Epithelial cell of esophagus (primary cell): ENCODE data around the gene TSC22D1.

Experiments used
- DNase-seq: peaks from one replicate; pipeline ENCODE4 v3.0.0; 2010; ENCODE audit warnings: low read depth
- H3K4me3 ChIP-seq: 2 replicates; pipeline ENCODE4 v1.5.1; 2011; ENCODE audit warnings: mild to moderate bottlenecking, low read length, control low read depth
- TF ChIP-seq, protein P1 (sequence below): IDR thresholded peaks from 2 replicates; pipeline ENCODE4 v1.5.1; 2011; ENCODE audit warnings: low read depth, mild to moderate bottlenecking, low read length, control low read depth, inconsistent platforms; ENCODE audit not compliant: insufficient read depth; ENCODE audit errors: missing control alignments

Gene TSC22D1

DNA sequence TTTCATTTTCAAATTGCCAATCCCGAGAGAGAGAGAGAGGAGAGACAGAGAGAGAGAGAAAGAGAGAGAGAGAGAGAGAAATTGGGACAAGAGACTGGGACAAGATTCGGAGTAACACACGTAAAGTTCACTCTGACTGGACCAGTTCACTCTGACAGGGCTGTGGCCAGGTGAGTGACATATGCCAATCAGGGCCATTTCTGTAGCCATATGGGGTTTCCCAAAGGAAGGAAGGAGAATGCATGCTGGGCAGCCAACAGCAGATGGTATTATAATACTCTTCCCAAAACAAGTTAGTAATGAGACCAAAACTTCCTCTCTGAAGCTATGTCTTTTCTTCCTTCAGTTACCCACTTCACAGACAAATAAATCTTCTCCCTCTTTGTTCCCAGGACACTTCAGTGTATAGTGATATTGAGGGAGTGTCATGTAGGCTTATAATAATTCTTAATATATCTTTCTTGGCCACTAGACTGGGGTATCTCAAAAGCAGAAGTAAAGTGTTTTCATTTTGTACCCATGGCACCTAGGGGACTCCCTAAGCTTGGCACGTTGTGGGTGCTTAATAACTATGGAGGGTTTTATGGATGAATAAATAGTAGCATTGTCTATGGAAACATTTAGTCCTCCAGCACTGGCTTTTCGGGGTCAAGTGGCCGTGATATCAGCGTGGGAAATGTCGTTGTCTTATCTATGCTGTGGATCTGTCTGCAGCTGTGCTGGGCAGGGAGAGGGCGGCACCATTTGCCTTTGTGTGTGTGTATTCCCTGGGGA is 150.9 kb downstream of the TSC22D1 start:
- TF ChIP-seq, protein P1, sequence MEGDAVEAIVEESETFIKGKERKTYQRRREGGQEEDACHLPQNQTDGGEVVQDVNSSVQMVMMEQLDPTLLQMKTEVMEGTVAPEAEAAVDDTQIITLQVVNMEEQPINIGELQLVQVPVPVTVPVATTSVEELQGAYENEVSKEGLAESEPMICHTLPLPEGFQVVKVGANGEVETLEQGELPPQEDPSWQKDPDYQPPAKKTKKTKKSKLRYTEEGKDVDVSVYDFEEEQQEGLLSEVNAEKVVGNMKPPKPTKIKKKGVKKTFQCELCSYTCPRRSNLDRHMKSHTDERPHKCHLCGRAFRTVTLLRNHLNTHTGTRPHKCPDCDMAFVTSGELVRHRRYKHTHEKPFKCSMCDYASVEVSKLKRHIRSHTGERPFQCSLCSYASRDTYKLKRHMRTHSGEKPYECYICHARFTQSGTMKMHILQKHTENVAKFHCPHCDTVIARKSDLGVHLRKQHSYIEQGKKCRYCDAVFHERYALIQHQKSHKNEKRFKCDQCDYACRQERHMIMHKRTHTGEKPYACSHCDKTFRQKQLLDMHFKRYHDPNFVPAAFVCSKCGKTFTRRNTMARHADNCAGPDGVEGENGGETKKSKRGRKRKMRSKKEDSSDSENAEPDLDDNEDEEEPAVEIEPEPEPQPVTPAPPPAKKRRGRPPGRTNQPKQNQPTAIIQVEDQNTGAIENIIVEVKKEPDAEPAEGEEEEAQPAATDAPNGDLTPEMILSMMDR = no peak
- H3K4me3 ChIP-seq = no peak overlapping the region
- DNase-seq = no peak

DNA sequence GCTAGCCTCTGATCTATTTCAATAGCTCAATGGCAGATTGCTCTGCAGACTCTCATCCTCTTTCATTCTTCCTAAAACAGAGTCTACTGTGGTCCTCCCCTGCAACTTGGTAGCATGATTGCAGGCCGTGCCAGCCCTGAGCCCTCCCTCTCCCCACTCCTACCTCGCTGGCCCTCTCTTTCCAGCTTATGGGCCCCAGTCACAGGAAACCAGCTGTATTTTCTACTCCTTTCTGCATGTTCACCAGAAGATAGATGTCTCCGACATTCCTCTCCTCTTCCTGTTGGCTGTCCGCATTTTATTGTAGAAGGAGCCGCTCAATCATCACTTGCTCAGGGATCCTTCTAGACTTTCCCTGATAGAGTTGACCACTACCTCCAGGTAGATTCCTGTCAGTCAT is 152.3 kb downstream of the TSC22D1 start:
- no peak overlapping the region for H3K4me3 ChIP-seq
- DNase-seq = no peak
- TF ChIP-seq, protein P1 = no peak

DNA sequence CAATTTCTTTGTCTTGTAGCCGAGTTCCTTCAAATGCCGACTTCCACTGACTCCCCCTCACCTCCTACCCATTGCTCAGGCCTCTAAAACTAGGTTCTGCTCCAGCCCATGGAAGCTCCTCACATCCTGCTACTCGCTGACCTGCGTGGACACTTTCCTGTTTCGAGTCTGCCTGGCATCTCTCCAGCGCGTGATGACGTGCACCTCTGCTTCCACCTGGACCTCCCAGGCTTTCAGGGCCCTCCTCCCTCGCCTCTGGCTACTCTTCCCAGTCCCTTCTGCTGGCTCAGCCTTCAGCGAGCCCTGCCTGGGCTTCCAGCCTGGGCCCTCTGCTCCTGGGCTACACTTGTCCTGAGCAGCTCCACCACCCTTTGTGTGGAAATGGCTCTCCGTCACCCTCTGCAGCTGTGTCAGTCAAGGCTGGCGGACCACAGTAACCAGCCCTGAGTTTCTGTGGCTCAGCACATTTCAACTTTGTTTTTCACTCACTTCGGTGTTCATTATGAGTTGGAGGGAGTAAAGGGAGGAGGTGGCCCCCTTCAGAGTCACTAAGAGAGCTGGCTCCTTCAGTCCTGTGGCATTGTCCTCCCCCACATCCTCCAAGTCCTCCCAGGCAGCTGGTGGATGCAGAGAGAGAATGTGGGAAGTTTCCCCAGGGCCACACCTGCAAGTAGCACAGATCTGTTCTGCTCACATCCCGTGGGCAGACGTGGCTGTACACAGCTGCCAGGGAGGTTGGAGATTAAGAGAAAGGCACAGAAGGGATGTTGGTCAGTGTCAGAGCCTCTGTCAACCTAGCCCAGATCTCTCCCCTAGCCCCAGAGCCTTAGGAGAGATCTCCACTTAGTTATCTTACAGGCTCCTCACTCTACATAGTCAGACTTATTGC is 153.1 kb downstream of the TSC22D1 start:
- TF ChIP-seq, protein P1 = no peak
- H3K4me3 ChIP-seq = no peak overlapping the region
- no peak for DNase-seq

GRCh38 chr13:44421853-44422525 is 154.1 kb downstream of the TSC22D1 start:
- H3K4me3 ChIP-seq = no peak overlapping the region
- no peak for DNase-seq
- TF ChIP-seq, protein P1 = no peak

DNA sequence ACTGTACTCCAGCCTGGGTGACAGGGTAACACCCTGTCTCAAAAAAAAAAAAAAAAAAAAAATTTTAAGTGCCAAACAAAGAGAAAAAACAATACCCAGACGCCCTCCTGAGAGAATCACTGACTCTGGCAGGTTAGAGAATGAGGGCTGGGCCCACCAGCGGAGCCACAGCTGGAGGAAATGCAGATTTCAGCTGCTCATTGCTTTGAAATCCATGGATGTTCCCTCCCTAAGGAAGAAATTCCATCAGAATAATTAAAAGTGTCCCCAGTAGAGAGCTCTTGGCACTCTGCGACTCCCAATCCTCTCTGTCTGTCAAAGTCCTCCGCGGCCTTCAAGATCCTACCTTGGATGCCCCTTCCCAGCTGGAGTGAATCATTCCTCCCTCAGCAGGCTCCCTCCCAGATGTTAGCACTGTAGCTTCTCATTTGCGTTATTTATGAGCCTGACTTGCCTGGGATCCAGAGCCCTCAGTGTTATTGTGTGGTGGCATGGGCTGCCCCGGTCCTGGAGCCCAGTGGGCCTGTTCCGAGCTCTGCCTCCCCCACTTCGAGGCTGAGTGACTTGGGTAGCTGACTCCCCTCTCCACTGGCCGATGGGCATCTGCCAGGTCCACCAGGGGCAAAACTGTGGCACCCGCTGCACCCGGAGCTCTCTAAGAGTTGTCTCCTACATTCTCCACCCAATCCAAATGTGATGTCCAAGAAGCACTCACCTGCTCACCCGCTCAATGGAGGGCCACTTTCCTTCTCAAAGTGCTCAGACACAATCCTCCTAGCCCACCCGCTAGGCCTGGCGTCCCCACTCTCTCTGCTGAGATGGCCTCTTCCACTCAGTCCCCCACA is 155.5 kb downstream of the TSC22D1 start:
- TF ChIP-seq, protein P1 = no peak
- no peak for DNase-seq
- no peak overlapping the region for H3K4me3 ChIP-seq

- TF ChIP-seq, protein P1 = no peak
- no peak for DNase-seq
Observed at GRCh38 chr13:44417876-44418275, 158.3 kb downstream of the TSC22D1 start.

More at GRCh38 chr13:44417876-44418275, 158.3 kb downstream of the TSC22D1 start:
- H3K4me3 ChIP-seq = no peak overlapping the region
